ENCODE data around the gene RAP1GAP2.
A peak's percentile ranks its signal among the peaks of the same experiment; 100 is the strongest.

The RAP1GAP2 gene

GRCh38 chr17:2854143-2855055, 58.2 kb downstream of the RAP1GAP2 start:
- peak; percentile 84 for DNase-seq

- no peak for DNase-seq
Measured at GRCh38 chr17:2855063-2855600, 58.9 kb downstream of the RAP1GAP2 start.

- no peak for DNase-seq
Measured at GRCh38 chr17:2856727-2857126, 60.5 kb downstream of the RAP1GAP2 start.

GRCh38 chr17:2860045-2860444, 63.8 kb downstream of the RAP1GAP2 start:
- peak; percentile 78 for DNase-seq

- no peak for DNase-seq
Measured at GRCh38 chr17:2860883-2861282, 64.6 kb downstream of the RAP1GAP2 start.

GRCh38 chr17:2862197-2862596, 66.0 kb downstream of the RAP1GAP2 start:
- no peak for DNase-seq

- DNase-seq: no peak
Measured at GRCh38 chr17:2863204-2863603, 67.0 kb downstream of the RAP1GAP2 start.

- DNase-seq: no peak
Measured at GRCh38 chr17:2865228-2865627, 69.0 kb downstream of the RAP1GAP2 start.

- peak; percentile 99 for DNase-seq
Measured at GRCh38 chr17:2867441-2868424, 71.5 kb downstream of the RAP1GAP2 start.

- no peak for DNase-seq
Measured at GRCh38 chr17:2869604-2870003, 73.4 kb downstream of the RAP1GAP2 start.

- peak; percentile 88 for DNase-seq
Measured at GRCh38 chr17:2871205-2871604, 75.0 kb downstream of the RAP1GAP2 start.

- DNase-seq: no peak
Measured at GRCh38 chr17:2871720-2872119, 75.5 kb downstream of the RAP1GAP2 start.

GRCh38 chr17:2872282-2872681, 76.0 kb downstream of the RAP1GAP2 start:
- DNase-seq: no peak

- DNase-seq: peak; percentile 98
Measured at GRCh38 chr17:2874189-2874686, 78.0 kb downstream of the RAP1GAP2 start.

GRCh38 chr17:2875608-2876007, 79.4 kb downstream of the RAP1GAP2 start:
- DNase-seq: peak; percentile 73

- DNase-seq: no peak
Measured at GRCh38 chr17:2876467-2876866, 80.2 kb downstream of the RAP1GAP2 start.

GRCh38 chr17:2878751-2879254, 82.6 kb downstream of the RAP1GAP2 start:
- no peak for DNase-seq

- DNase-seq: no peak
Measured at GRCh38 chr17:2880050-2880449, 83.8 kb downstream of the RAP1GAP2 start.

GRCh38 chr17:2881295-2881694, 85.1 kb downstream of the RAP1GAP2 start:
- no peak for DNase-seq

GRCh38 chr17:2883544-2884213, 87.4 kb downstream of the RAP1GAP2 start:
- peak; percentile 89 for DNase-seq

GRCh38 chr17:2885733-2886132, 89.5 kb downstream of the RAP1GAP2 start:
- DNase-seq: no peak

GRCh38 chr17:2888326-2888725, 92.1 kb downstream of the RAP1GAP2 start:
- DNase-seq: no peak
